NB4 (cell line): Measurements from ENCODE around the gene CCDC68.

Experiments
- CTCF ChIP-seq: IDR thresholded peaks from one replicate; pipeline ENCODE4 v1.5.1; 2012; ENCODE audit warnings: low read depth, low read length
- MAX ChIP-seq: IDR thresholded peaks from 2 replicates; pipeline ENCODE4 v1.6.1; 2011; ENCODE audit warnings: low read depth, low read length
- MYC ChIP-seq: IDR thresholded peaks from 2 replicates; pipeline ENCODE4 v1.6.1; 2011; ENCODE audit warnings: low read depth, low read length
- POLR2A ChIP-seq: IDR thresholded peaks from 2 replicates; pipeline ENCODE4 v1.6.1; 2011; ENCODE audit warnings: mild to moderate bottlenecking; ENCODE audit not compliant: insufficient read length; ENCODE audit errors: extremely low read depth

GRCh38 chr18:54950221-54950620 is 9.0 kb downstream of the CCDC68 start:
- TF ChIP-seq CTCF (no peak), POLR2A (no peak), MAX (no peak), MYC (no peak)
